ENCODE results near the gene SIK3.

GRCh38 chr11:117083011-117083935 is 15.0 kb downstream of the SIK3 start:
- TF ChIP-seq TAF1 (IDR thresholded peaks at IDR 0.05; ENCODE audit: low read depth) (no peak), EP300 (IDR thresholded peaks at IDR 0.05; ENCODE audit: borderline replicate concordance) (no peak), RAD21 (IDR thresholded peaks at IDR 0.05; ENCODE audit: low read depth) (no peak), MAX (IDR thresholded peaks at IDR 0.05) (no peak), FOXM1 (IDR thresholded peaks at IDR 0.05; ENCODE audit: borderline replicate concordance, low read depth) (no peak), TCF12 (IDR thresholded peaks at IDR 0.05; ENCODE audit: low read depth) (no peak), TEAD4 (IDR thresholded peaks at IDR 0.05) (no peak), NFIC (IDR thresholded peaks at IDR 0.05) (no peak), YY1 (IDR thresholded peaks at IDR 0.05; ENCODE audit: low read depth) (no peak)
- TF ChIP-seq, protein P1, sequence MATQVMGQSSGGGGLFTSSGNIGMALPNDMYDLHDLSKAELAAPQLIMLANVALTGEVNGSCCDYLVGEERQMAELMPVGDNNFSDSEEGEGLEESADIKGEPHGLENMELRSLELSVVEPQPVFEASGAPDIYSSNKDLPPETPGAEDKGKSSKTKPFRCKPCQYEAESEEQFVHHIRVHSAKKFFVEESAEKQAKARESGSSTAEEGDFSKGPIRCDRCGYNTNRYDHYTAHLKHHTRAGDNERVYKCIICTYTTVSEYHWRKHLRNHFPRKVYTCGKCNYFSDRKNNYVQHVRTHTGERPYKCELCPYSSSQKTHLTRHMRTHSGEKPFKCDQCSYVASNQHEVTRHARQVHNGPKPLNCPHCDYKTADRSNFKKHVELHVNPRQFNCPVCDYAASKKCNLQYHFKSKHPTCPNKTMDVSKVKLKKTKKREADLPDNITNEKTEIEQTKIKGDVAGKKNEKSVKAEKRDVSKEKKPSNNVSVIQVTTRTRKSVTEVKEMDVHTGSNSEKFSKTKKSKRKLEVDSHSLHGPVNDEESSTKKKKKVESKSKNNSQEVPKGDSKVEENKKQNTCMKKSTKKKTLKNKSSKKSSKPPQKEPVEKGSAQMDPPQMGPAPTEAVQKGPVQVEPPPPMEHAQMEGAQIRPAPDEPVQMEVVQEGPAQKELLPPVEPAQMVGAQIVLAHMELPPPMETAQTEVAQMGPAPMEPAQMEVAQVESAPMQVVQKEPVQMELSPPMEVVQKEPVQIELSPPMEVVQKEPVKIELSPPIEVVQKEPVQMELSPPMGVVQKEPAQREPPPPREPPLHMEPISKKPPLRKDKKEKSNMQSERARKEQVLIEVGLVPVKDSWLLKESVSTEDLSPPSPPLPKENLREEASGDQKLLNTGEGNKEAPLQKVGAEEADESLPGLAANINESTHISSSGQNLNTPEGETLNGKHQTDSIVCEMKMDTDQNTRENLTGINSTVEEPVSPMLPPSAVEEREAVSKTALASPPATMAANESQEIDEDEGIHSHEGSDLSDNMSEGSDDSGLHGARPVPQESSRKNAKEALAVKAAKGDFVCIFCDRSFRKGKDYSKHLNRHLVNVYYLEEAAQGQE (IDR thresholded peaks at IDR 0.05; ENCODE audit: low read depth) = no peak
